Endodermal cell (in vitro differentiated cells): ENCODE results near the gene GPC4. TPM values are rescaled to one million over a fixed set of nuclear protein-coding genes. Genes with fewer than 3 reads are reported as not detected.

Experiments used
- DNase-seq: peaks from one replicate; pipeline ENCODE4 v3.0.0-alpha.2; 2017
- H3K27ac ChIP-seq: 2 replicates; pipeline ENCODE4 v1.5.1; 2013; ENCODE audit warnings: mild to moderate bottlenecking, low read depth, low read length, moderate library complexity
- H3K27me3 ChIP-seq: 2 replicates; pipeline ENCODE4 v1.6.1; 2013; ENCODE audit warnings: mild to moderate bottlenecking, low read length, moderate library complexity; ENCODE audit not compliant: insufficient read depth, control insufficient read depth, poor library complexity, severe bottlenecking
- H3K36me3 ChIP-seq: 2 replicates; pipeline ENCODE4 v1.7.0; 2013; ENCODE audit warnings: mild to moderate bottlenecking, low read length, moderate library complexity; ENCODE audit not compliant: control insufficient read depth, insufficient read depth
- H3K4me1 ChIP-seq: one replicate; pipeline ENCODE4 v1.7.0; 2013; ENCODE audit warnings: low read length; ENCODE audit not compliant: control insufficient read depth, insufficient read depth
- H3K4me3 ChIP-seq: 2 replicates; pipeline ENCODE4 v1.5.1; 2013; ENCODE audit warnings: mild to moderate bottlenecking, low read length, moderate library complexity
- H3K9ac ChIP-seq: 2 replicates; pipeline ENCODE4 v1.6.1; 2013; ENCODE audit warnings: mild to moderate bottlenecking, low read length, moderate library complexity; ENCODE audit not compliant: poor library complexity, severe bottlenecking; ENCODE audit errors: extremely low read depth
- H3K9me3 ChIP-seq: 2 replicates; pipeline ENCODE4 v1.6.1; 2013; ENCODE audit warnings: mild to moderate bottlenecking, low read length, moderate library complexity; ENCODE audit not compliant: control insufficient read depth
- H3K27ac Mint-ChIP-seq: 2 replicates; pipeline ENCODE4 v1.8.0; 2020; ENCODE audit warnings: mixed read lengths
- H3K27me3 Mint-ChIP-seq: 2 replicates; pipeline ENCODE4 v1.8.0; 2021; ENCODE audit warnings: mild to moderate bottlenecking, mixed read lengths; ENCODE audit not compliant: insufficient read depth
- H3K36me3 Mint-ChIP-seq: 2 replicates; pipeline ENCODE4 v1.8.0; 2020; ENCODE audit warnings: low read depth, mixed read lengths
- H3K4me1 Mint-ChIP-seq: 2 replicates; pipeline ENCODE4 v1.8.0; 2020; ENCODE audit warnings: mixed read lengths
- H3K4me3 Mint-ChIP-seq: 2 replicates; pipeline ENCODE4 v1.8.0; 2020; ENCODE audit warnings: mild to moderate bottlenecking, moderate library complexity, mixed read lengths
- H3K9me3 Mint-ChIP-seq: 2 replicates; pipeline ENCODE4 v1.8.0; 2020; ENCODE audit warnings: mild to moderate bottlenecking, mixed read lengths
- CTCF ChIP-seq: fragments of 200-600 bp; sonication (generic); conservative IDR thresholded peaks from 2 replicates; pipeline ENCODE4 v1.5.0; 2021; ENCODE audit warnings: antibody characterized with exemption, mild to moderate bottlenecking
- WGBS, 2 experiments: methylation state at CpG; one replicate each; pipeline versions ENCODE4 v1.1.5 to v1.1.7; 2013; ENCODE audit warnings: missing lambda C conversion rate in 2 of 2, mixed read lengths in 1 of 2; ENCODE audit not compliant: insufficient coverage in 1 of 2, insufficient read length in 1 of 2; 5-methylcytosine and 5-hydroxymethylcytosine counted together
- total RNA-seq, 2 donors: library from RNA; stranded (reverse); fragmentation: NEBNext Ultra II Directional in 1 of 2; extraction: Animal tissue kit (Norgen Biotek cat#: 25700) in 1 of 2; gene quantifications; 2 replicates in 1 of 2; 3 replicates in 1 of 2; pipeline ENCODE4 v1.2.1, GENCODE V29; 2021

Gene GPC4
- total RNA-seq, 2 donors from 2014 or later: 281 to 829 TPM

GRCh38 chrX:133258481-133258880, 156.8 kb downstream of the GPC4 start:
- Mint-ChIP-seq H3K9me3 (no peaks in the 10 kb centered on the region), H3K27me3 (no peaks in the 10 kb centered on the region), H3K36me3 (peaks cover 2% of the 10 kb centered on the region), H3K27ac (no peak overlapping the region), H3K4me3 (no peak overlapping the region), H3K4me1 (peaks cover 17% of the 10 kb centered on the region)
- no peaks in the 10 kb centered on the region for H3K4me1 ChIP-seq
- no peak overlapping the region for H3K9ac ChIP-seq
- no peak overlapping the region for H3K27ac ChIP-seq
- H3K36me3 ChIP-seq: no peaks in the 10 kb centered on the region
- DNase-seq: no peak
- no peaks in the 10 kb centered on the region for H3K9me3 ChIP-seq
- TF ChIP-seq CTCF: no peak
- H3K27me3 ChIP-seq: no peaks in the 10 kb centered on the region
- H3K4me3 ChIP-seq: no peak overlapping the region

- H3K27ac Mint-ChIP-seq: no peak overlapping the region
- no peak overlapping the region for H3K27ac ChIP-seq
- no peaks in the 10 kb centered on the region for H3K27me3 Mint-ChIP-seq
- no peak overlapping the region for H3K9ac ChIP-seq
- H3K4me3 ChIP-seq: no peak overlapping the region
- H3K4me1 ChIP-seq: no peaks in the 10 kb centered on the region
- no peak for DNase-seq
- no peaks in the 10 kb centered on the region for H3K27me3 ChIP-seq
- H3K9me3 ChIP-seq: no peaks in the 10 kb centered on the region
- H3K36me3 Mint-ChIP-seq: peaks cover 2% of the 10 kb centered on the region
- no peaks in the 10 kb centered on the region for H3K9me3 Mint-ChIP-seq
- TF ChIP-seq CTCF: no peak
- H3K4me3 Mint-ChIP-seq: no peak overlapping the region
- H3K4me1 Mint-ChIP-seq: peaks cover 36% of the 10 kb centered on the region
- no peaks in the 10 kb centered on the region for H3K36me3 ChIP-seq
- WGBS, 2 experiments: 88 to 100% methylated on average over 1 of the region's 3 CpGs
Observed at GRCh38 chrX:133254666-133255065, 160.6 kb downstream of the GPC4 start.

- WGBS, 2 experiments: 68 to 80% methylated on average over 1 to 5 of the region's 5 CpGs
- Mint-ChIP-seq H3K4me1 (peaks cover 42% of the 10 kb centered on the region), H3K27me3 (no peaks in the 10 kb centered on the region), H3K9me3 (peaks cover 21% of the 10 kb centered on the region), H3K4me3 (no peak overlapping the region), H3K36me3 (peaks cover 7% of the 10 kb centered on the region), H3K27ac (peak overlapping the region; percentile 26)
- H3K27ac ChIP-seq: no peak overlapping the region
- no peak for DNase-seq
- no peaks in the 10 kb centered on the region for H3K27me3 ChIP-seq
- H3K4me1 ChIP-seq: no peaks in the 10 kb centered on the region
- H3K36me3 ChIP-seq: no peaks in the 10 kb centered on the region
- no peak overlapping the region for H3K4me3 ChIP-seq
- H3K9ac ChIP-seq: no peak overlapping the region
- no peak for TF ChIP-seq CTCF
- H3K9me3 ChIP-seq: peaks cover 21% of the 10 kb centered on the region
Observed at GRCh38 chrX:133251204-133251603, 164.1 kb downstream of the GPC4 start.
